A549 (cell line): ENCODE results near the gene KCNMA1. TPM values are rescaled to one million over a fixed set of nuclear protein-coding genes. Genes with fewer than 3 reads are reported as not detected.

Experiments
- ATAC-seq, 2 experiments: fragments of 200-7000 bp in 1 of 2; fragments of >200 bp in 1 of 2; cut with Nextera tagmentation in 1 of 2; cut with Tn5 transposase in 1 of 2; 3 replicates each; pipeline versions ENCODE4 v1.8.0 to v1.9.1; 2018 to 2020; ENCODE audit warnings: mild to moderate bottlenecking in 1 of 2, moderate library complexity in 1 of 2
- CTCF ChIA-PET: fragments of 300-600 bp; sonication (Branson Sonifier 250); formaldehyde crosslinking; extraction: SDS; loops from one replicate; lab custom pipeline; 2021; ENCODE audit warnings: antibody characterized with exemption, inconsistent platforms; lab: Yijun Ruan, JAX
- POLR2A ChIA-PET: fragments of 350-600 bp; formaldehyde crosslinking; extraction: SDS; loops from one replicate; lab custom pipeline; 2021; ENCODE audit warnings: antibody characterized with exemption, inconsistent platforms; lab: Yijun Ruan, JAX
- DNase-seq, 2 experiments: peaks; one replicate each; pipeline versions ENCODE4 v3.0.0 to v3.0.0-alpha.2; 2011 to 2016; ENCODE audit warnings: low read depth in 1 of 2, low spot score in 1 of 2
- FAIRE-seq: peaks from 2 replicates; lab custom pipeline; 2011; peaks lifted over from hg19 to GRCh38; lab: Jason Lieb, UNC
- H3K27ac ChIP-seq, 2 experiments: fragments of >200 bp; sonication (Bioruptor Twin); formaldehyde crosslinking; 3 replicates each; pipeline ENCODE4 v1.5.1; 2016 to 2017
- H3K4me1 ChIP-seq: fragments of >200 bp; sonication (Bioruptor Twin); formaldehyde crosslinking; 3 replicates; pipeline ENCODE4 v1.6.1; 2016
- H3K4me2 ChIP-seq: fragments of >200 bp; sonication (Bioruptor Twin); formaldehyde crosslinking; 3 replicates; pipeline ENCODE4 v1.6.1; 2016
- H3K4me3 ChIP-seq: fragments of >200 bp; sonication (Bioruptor Twin); formaldehyde crosslinking; 3 replicates; pipeline ENCODE4 v1.5.1; 2016
- H3K9me3 ChIP-seq: fragments of >200 bp; sonication (Bioruptor Twin); formaldehyde crosslinking; 3 replicates; pipeline ENCODE4 v1.6.1; 2016
- ATOH8 ChIP-seq: fragments of 250-450 bp; sonication (Bioruptor Pico); IDR thresholded peaks from 2 replicates; pipeline ENCODE4 v1.5.0; 2020; ENCODE audit warnings: low read depth, mild to moderate bottlenecking, moderate library complexity
- BCL3 ChIP-seq: fragments of >200 bp; sonication (Bioruptor Twin); formaldehyde crosslinking; IDR thresholded peaks from 3 replicates; pipeline ENCODE4 v1.6.1; 2016
- BHLHE40 ChIP-seq: IDR thresholded peaks from 2 replicates; pipeline ENCODE4 v1.6.1; 2012; ENCODE audit warnings: low read depth, low read length, inconsistent platforms
- CBX2 ChIP-seq: fragments of 200-600 bp; sonication (generic); IDR thresholded peaks from 2 replicates; pipeline ENCODE4 v1.6.1; 2016; ENCODE audit warnings: low read depth, mild to moderate bottlenecking, borderline replicate concordance
- CBX8 ChIP-seq: fragments of 200-600 bp; sonication (generic); IDR thresholded peaks from 2 replicates; pipeline ENCODE4 v1.6.1; 2016
- CEBPB ChIP-seq, 2 experiments: fragments of >200 bp in 1 of 2; sonication (Bioruptor Twin) in 1 of 2; formaldehyde crosslinking in 1 of 2; IDR thresholded peaks; 2 replicates each; pipeline ENCODE4 v1.6.1; 2012 to 2016
- CHD2 ChIP-seq: fragments of 150-350 bp; IDR thresholded peaks from 2 replicates; pipeline ENCODE4 v1.6.1; 2014; ENCODE audit warnings: low read length; ENCODE audit not compliant: partially characterized antibody
- CHD4 ChIP-seq: fragments of 200-600 bp; sonication (generic); IDR thresholded peaks from 2 replicates; pipeline ENCODE4 v1.6.1; 2016; ENCODE audit warnings: antibody characterized with exemption, mild to moderate bottlenecking, borderline replicate concordance
- CTCF ChIP-seq: fragments of >200 bp; sonication (Bioruptor Twin); formaldehyde crosslinking; IDR thresholded peaks from 3 replicates; pipeline ENCODE4 v1.5.1; 2016
- FOSB ChIP-seq: fragments of 250-450 bp; sonication (Bioruptor Pico); IDR thresholded peaks from 2 replicates; pipeline ENCODE4 v1.5.0; 2020; ENCODE audit warnings: mild to moderate bottlenecking, moderate library complexity
- FOSL2 ChIP-seq, 2 experiments: fragments of 450-650 bp in 1 of 2; fragments of >200 bp in 1 of 2; sonication (Bioruptor Twin) in 1 of 2; formaldehyde crosslinking; IDR thresholded peaks; 2 replicates each; pipeline versions ENCODE4 v1.5.0 to v1.6.1; 2016 to 2020; ENCODE audit warnings: mild to moderate bottlenecking in 1 of 2, moderate library complexity in 1 of 2
- GATA3 ChIP-seq: IDR thresholded peaks from 2 replicates; pipeline ENCODE4 v1.6.1; 2012; ENCODE audit warnings: borderline replicate concordance
- HOXA7 ChIP-seq: fragments of 250-450 bp; sonication (Bioruptor Pico); IDR thresholded peaks from 2 replicates; pipeline ENCODE4 v1.5.0; 2020; ENCODE audit warnings: mild to moderate bottlenecking, moderate library complexity
- HOXB5 ChIP-seq: fragments of 250-450 bp; sonication (Bioruptor Pico); IDR thresholded peaks from 2 replicates; pipeline ENCODE4 v1.5.0; 2020; ENCODE audit warnings: mild to moderate bottlenecking, moderate library complexity
- MAFK ChIP-seq: fragments of 450-650 bp; IDR thresholded peaks from 2 replicates; pipeline ENCODE4 v1.6.1; 2014; ENCODE audit not compliant: partially characterized antibody
- MAX ChIP-seq: IDR thresholded peaks from 2 replicates; pipeline ENCODE4 v1.6.1; 2012
- NR3C1 ChIP-seq: fragments of >200 bp; sonication (Bioruptor Twin); formaldehyde crosslinking; IDR thresholded peaks from 3 replicates; pipeline ENCODE4 v1.6.1; 2017
- PHF8 ChIP-seq: fragments of 200-600 bp; sonication (generic); IDR thresholded peaks from 2 replicates; pipeline ENCODE4 v1.6.1; 2016; ENCODE audit warnings: low read depth, mild to moderate bottlenecking, antibody characterized with exemption, moderate library complexity, borderline replicate concordance
- POLR2AphosphoS2 ChIP-seq: conservative IDR thresholded peaks from 2 replicates; pipeline ENCODE4 v1.6.1; 2012; ENCODE audit warnings: low read length, improper control_type of control experiment, inconsistent platforms
- RARB ChIP-seq: fragments of 250-450 bp; sonication (Bioruptor Pico); IDR thresholded peaks from 2 replicates; pipeline ENCODE4 v1.8.0; 2021; ENCODE audit warnings: mild to moderate bottlenecking, moderate library complexity
- RCOR1 ChIP-seq: fragments of 150-350 bp; IDR thresholded peaks from 2 replicates; pipeline ENCODE4 v1.6.1; 2014; ENCODE audit warnings: antibody characterized with exemption, low read length, low read depth
- SMC3 ChIP-seq: fragments of >200 bp; sonication (Bioruptor Twin); formaldehyde crosslinking; IDR thresholded peaks from 3 replicates; pipeline ENCODE4 v1.6.1; 2018; ENCODE audit warnings: inconsistent platforms
- TP53 ChIP-seq: fragments of 250-450 bp; sonication (Bioruptor Pico); IDR thresholded peaks from 2 replicates; pipeline ENCODE4 v1.5.0; 2021; ENCODE audit warnings: mild to moderate bottlenecking, moderate library complexity
- ZFP36 ChIP-seq: fragments of 450-650 bp; IDR thresholded peaks from 2 replicates; pipeline ENCODE4 v1.6.1; 2014; ENCODE audit warnings: borderline replicate concordance; ENCODE audit not compliant: partially characterized antibody
- WGBS: methylation state at CpG from one replicate; pipeline ENCODE4 v1.1.6; 2017; ENCODE audit errors: missing lambda C conversion rate; 5-methylcytosine and 5-hydroxymethylcytosine counted together
- polyA plus RNA-seq, 4 experiments: library from polyadenylated mRNA; depleted of rRNA in 3 of 4; stranded (reverse); fragments of >200 nt; fragmentation: RNase III in 1 of 4; extraction: RNeasy Plus Mini Kit Qiagen cat#74134 plus additional on column Dnase treatment in 1 of 4; gene quantifications; 2 replicates in 3 of 4; 3 replicates in 1 of 4; pipeline ENCODE4 v1.2.3, GENCODE V29; 2011 to 2017
- TF ChIP-seq, protein P1 (sequence below): IDR thresholded peaks from 2 replicates; pipeline ENCODE4 v1.6.1; 2012; ENCODE audit warnings: low read depth, borderline replicate concordance

The KCNMA1 gene
- polyA plus RNA-seq, 2 of the 4 experiments (the other 2 are of a cell fraction): 14.9 to 30.6 TPM

DNA sequence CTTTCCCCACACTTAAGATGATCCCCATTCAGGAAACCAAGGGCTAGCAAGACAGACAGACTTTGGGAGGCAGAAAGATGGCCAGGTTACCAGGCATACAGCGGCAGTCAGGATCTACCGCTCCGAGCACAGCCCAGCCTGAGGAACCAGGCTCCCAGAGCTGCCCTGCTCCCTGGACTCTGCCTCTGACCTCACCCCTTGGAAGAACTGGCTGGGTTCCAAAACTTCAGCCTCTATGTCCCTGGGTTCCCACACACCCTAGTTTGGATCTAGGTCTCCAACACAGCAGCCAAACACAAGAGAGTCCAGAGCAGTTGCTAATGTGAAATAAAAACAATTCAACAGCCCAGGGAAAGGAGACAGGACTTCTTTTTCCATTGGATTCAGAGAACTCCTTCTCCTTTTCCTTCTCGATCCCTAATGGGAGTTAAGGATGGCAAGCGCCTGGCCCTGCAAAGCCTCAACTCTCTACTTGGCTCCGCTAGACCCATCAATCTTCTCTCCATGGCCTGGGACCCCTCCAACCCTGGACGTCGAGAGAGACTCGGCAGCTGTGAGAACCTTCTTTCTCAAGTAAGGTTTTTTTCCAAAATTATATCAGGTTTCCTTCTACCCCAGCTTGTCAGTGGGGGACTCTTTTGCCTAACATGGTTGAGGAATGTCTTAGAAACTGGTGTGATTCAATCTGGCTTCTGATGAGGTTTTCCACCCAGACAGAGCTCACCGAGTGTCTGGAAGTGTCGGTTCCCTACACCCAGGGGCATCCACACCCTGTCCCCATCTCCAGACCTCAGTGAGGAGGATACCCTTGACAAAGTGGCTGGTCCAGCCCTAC is 219.6 kb downstream of the KCNMA1 start:
- 94% methylated on average over 9 of the region's 11 CpGs for WGBS

GRCh38 chr10:77417359-77417758 is 220.2 kb downstream of the KCNMA1 start:
- WGBS: 84% methylated on average over 5 of the region's 5 CpGs
- no peak for FAIRE-seq
- ChIA-PET CTCF (interaction anchor here (0.9 to 2.1 kb wide), 4 partner anchors 12 to 243 kb away, joined by 3 to 8 read pairs (median 5); no protein-coding TSS in a partner anchor), POLR2A (interaction anchor here (1.0 kb wide), 1 partner anchor 8 kb away, joined by 3 read pairs; no protein-coding TSS in a partner anchor)
- ATAC-seq: no peak
- Histone ChIP-seq H3K4me3 (no peak overlapping the region), H3K4me2 (peak overlapping the region; percentile 60; the same call in 2 of the 3 replicates), H3K27ac (peak overlapping the region; percentile 67 to 82), H3K4me1 (peaks cover 28% of the 10 kb centered on the region), H3K9me3 (no peaks in the 10 kb centered on the region)
- TF ChIP-seq CBX8 (no peak), ZFP36 (no peak), HOXA7 (CRISPR knock-in tag) (no peak), FOSB (no peak), NR3C1 (no peak), TP53 (CRISPR knock-in tag) (no peak), SMC3 (no peak), MAX (no peak), CHD2 (no peak), BCL3 (no peak), CHD4 (no peak), HOXB5 (no peak), MAFK (no peak), CBX2 (no peak), PHF8 (no peak)
- DNase-seq: no peak

More for the DNA sequence above, 219.6 kb downstream of the KCNMA1 start:
- no peak for FAIRE-seq
- H3K9me3 ChIP-seq: no peaks in the 10 kb centered on the region
- no peak for DNase-seq
- peaks cover 28% of the 10 kb centered on the region for H3K4me1 ChIP-seq
- no peak overlapping the region for H3K4me2 ChIP-seq
- no peak overlapping the region for H3K4me3 ChIP-seq
- POLR2A ChIA-PET: interaction anchor here (1.0 kb wide), 1 partner anchor 7 kb away, joined by 3 read pairs; no protein-coding TSS in a partner anchor
- CTCF ChIA-PET: interaction anchor here (0.9 to 2.1 kb wide), 5 partner anchors 11 to 252 kb away, joined by 3 to 8 read pairs (median 4); no protein-coding TSS in a partner anchor
- TF ChIP-seq GATA3: no peak
- TF ChIP-seq RCOR1: no peak
- H3K27ac ChIP-seq: peak overlapping the region; percentile 16 to 82; a peak in 4 of 6 replicates
- ATAC-seq: no peak

GRCh38 chr10:77416311-77417135 is 221.1 kb downstream of the KCNMA1 start:
- no peaks in the 10 kb centered on the region for H3K9me3 ChIP-seq
- DNase-seq (peak; percentile 56 to 68), FAIRE-seq (no peak), ATAC-seq (peak; percentile 83 to 86)
- no peak overlapping the region for H3K4me3 ChIP-seq
- CTCF ChIA-PET: interaction anchor here (0.9 to 2.1 kb wide), 7 partner anchors 12 to 242 kb away, joined by 3 to 8 read pairs (median 4); no protein-coding TSS in a partner anchor
- WGBS: 20% methylated on average over 14 of the region's 14 CpGs
- peaks cover 28% of the 10 kb centered on the region for H3K4me1 ChIP-seq
- POLR2A ChIA-PET: interaction anchor here (1.0 kb wide), 1 partner anchor 9 kb away, joined by 3 read pairs; no protein-coding TSS in a partner anchor
- peak overlapping the region; percentile 60 for H3K4me2 ChIP-seq
- peak overlapping the region; percentile 67 to 82 for H3K27ac ChIP-seq
- TF ChIP-seq, protein P1, sequence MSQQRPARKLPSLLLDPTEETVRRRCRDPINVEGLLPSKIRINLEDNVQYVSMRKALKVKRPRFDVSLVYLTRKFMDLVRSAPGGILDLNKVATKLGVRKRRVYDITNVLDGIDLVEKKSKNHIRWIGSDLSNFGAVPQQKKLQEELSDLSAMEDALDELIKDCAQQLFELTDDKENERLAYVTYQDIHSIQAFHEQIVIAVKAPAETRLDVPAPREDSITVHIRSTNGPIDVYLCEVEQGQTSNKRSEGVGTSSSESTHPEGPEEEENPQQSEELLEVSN: peak; percentile 51; the same call in 1 of the 2 replicates
- TF ChIP-seq CEBPB (IDR thresholded peaks at IDR 0.05) (no peak), SMC3 (no peak), RARB (CRISPR knock-in tag) (no peak), GATA3 (peak; percentile 49; the same call in 1 of the 2 replicates), FOSL2 (IDR thresholded peaks at IDR 0.05) (no peak), FOSL2 (CRISPR knock-in tag; IDR thresholded peaks at IDR 0.05) (peak; percentile 51), POLR2AphosphoS2 (no peak), NR3C1 (no peak), ZFP36 (no peak), HOXB5 (0 out of 2 replicates have a peak, but pooled peaks have one; percentile 30), CTCF (no peak), ATOH8 (CRISPR knock-in tag) (peak; percentile 49; the same call in 1 of the 2 replicates), MAX (peak; percentile 74), BHLHE40 (no peak)
